NCI-H748 (cell line): ENCODE measurements around the gene MGRN1.

Experiments used
- DNase-seq: peaks from one replicate; lab custom pipeline; 2025; ENCODE audit not compliant: unreplicated experiment; lab: John Stamatoyannopoulos, UW

MGRN1 gene

GRCh38 chr16:4673387-4674046 lies 48.9 kb downstream of the MGRN1 start:
- no peak for DNase-seq

DNA sequence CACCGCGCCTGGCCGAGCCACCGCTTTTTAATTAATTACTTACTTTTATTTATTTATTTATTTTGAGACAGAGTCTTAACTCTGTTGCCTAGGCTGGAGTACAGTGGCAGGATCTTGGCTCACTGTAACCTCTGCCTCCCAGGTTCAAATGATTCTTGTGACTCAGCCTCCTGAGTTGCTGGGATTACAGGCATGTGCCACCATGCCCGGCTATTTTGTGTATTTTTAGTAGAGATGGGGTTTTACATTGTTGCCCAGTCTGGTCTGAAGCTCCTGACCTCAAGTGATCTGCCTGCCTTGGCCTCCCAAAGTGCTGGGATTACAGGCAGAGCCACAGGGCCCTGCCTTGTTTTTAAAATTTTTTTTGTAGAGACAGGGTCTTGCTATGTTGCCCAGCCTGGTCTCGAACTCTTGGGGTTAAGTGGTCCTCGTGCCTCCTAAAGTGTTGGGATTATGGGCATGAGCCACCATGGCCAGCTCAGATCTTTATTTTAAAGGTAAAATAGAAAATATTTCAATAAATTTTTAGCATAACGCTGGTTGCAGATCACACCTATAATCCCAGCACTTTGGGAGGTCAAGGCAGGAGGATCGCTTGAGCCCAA lies 50.4 kb downstream of the MGRN1 start:
- DNase-seq: no peak

GRCh38 chr16:4675864-4676786 lies 51.5 kb downstream of the MGRN1 start:
- DNase-seq: no peak

GRCh38 chr16:4676831-4677230 lies 52.2 kb downstream of the MGRN1 start:
- DNase-seq: no peak

GRCh38 chr16:4677390-4677789 lies 52.8 kb downstream of the MGRN1 start:
- DNase-seq: no peak

DNA sequence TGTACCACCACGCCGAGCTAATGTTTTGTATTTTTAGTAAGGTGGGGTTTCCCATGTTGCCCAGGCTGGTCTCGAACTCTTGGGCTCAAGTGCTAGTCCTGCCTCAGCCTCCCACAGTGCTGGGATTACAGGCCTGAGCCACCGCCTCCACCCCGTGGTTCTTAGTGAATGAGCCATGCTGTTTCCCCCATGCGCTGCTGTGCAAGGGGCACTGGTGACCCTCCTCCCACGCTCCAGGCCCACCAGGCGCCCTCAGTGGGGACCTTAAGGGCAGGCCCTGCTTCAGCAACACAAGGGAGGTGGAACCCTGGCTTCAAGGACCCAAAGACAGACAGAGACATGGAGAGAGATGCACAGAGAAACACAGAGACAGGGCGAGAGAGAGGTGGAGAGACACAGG lies 53.4 kb downstream of the MGRN1 start:
- no peak for DNase-seq

- DNase-seq: no peak
These were observed 54.0 kb downstream of the MGRN1 start for GRCh38 chr16:4678596-4678995.

- no peak for DNase-seq
These were observed 54.7 kb downstream of the MGRN1 start for GRCh38 chr16:4679156-4679849.

DNA sequence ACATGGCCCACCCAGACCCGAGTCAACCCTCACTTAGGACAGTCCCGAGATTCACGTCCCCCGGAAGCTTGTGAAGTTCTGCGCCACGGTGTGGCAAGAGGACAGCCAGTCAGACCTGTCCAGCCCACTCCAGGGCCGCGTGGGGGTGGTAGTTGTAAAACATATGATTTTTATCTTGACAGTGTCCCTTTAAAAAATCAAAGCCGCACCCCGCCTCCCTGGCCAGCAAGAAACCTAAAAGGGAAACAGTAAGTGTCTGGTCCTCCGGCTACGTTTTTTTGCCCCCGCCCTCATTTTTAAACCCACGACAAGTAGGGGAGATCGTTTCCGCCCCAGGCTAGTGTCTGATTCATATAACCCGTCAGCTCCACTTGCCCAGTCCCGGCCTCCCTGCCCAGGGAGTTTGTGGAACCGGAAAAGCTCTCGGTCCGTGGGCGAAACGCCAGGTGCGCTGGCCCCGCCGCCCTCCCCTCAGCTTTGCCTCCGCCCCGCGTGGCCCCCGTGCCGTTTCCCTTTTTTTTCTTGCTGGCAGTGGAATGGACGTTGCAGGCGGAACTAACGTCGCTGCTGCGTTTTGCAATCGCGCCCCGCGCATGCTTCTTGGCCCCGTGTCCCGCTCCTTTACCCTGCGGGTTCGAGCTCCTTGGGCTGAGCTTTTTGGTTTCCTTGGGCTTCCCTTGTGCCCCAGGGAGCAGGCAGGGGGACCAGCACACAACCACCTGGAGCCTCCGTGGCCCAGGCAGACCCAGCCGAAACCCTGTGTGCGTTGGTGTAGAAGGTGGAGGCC lies 55.4 kb downstream of the MGRN1 start:
- no peak for DNase-seq

GRCh38 chr16:4680673-4681470 lies 56.2 kb downstream of the MGRN1 start:
- no peak for DNase-seq

GRCh38 chr16:4681471-4682083 lies 57.0 kb downstream of the MGRN1 start:
- DNase-seq: no peak

DNA sequence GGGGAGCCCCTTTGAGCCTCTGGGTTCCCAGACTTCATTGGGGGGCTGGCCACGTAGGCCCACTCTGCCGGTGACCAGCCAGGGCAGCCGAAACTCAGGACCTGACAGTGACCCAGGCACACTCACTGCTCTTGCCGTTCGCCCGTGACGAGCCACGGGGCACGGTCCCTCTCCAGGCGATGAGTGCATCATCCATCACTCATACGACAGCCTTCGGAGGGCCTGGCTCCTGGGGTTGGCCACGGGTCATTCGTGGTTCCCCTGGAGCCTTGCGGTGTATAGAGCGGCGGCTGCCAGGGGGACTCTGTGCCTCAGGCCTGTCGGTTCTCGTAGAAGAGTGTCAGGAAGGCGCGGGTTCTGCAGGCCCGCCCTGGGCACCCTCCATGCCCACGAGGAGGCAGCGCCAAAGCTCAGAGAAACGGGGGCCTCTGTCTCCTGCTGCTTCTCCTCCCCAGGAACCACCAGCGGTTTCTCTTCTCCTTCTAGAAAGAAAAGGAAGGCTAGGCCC lies 57.5 kb downstream of the MGRN1 start:
- no peak for DNase-seq

GRCh38 chr16:4682616-4683254 lies 58.1 kb downstream of the MGRN1 start:
- DNase-seq: no peak

GRCh38 chr16:4683255-4684057 lies 58.8 kb downstream of the MGRN1 start:
- DNase-seq: no peak

GRCh38 chr16:4684058-4684715 lies 59.6 kb downstream of the MGRN1 start:
- DNase-seq: no peak

DNA sequence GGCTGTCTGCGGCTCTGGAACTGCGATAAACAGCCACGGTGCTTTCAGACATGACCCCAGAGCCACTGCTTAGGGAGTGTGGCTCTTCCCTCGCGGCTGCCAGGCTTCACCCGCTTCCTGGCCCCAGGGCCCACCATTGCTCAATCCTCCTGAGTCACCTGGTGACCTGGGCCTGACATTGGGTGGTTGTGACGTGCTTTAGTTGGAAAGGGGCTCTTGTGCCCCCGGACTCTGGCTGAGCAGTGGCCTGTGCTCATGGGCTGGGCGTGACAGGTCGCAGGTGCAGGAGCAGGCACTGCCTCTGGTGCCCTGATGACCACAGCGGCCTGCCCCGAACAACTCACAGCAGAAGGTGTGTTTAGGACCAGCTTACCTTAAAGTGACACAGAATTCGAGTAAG lies 60.1 kb downstream of the MGRN1 start:
- DNase-seq: no peak

DNA sequence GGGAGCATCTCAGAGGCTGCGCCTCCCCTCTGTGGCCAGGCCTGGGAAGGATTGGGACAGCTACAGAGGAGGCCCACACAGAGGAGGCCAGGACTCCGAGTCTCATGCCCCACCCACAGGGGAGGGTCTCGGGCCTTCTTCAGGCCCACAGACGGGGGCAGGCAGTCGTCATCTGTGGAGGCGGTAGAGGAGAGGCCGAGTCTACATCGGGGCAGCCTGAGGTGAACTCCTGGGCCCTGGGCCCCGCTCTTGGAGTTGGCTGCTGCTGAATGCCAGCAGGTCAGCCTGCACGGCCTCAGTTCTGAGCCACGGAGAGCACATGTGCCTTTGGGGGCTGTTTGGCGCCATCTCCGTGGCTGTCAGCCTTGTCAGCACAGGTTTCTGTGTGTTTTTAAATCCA lies 60.7 kb downstream of the MGRN1 start:
- DNase-seq: no peak
